GM19239 (cell line): ENCODE data around the gene TBC1D1.

Experiments used
- DNase-seq: peaks from one replicate; pipeline ENCODE4 v3.0.0; 2011; ENCODE audit warnings: low spot score; ENCODE audit not compliant: insufficient read length
- FAIRE-seq: peaks from 2 replicates; lab custom pipeline; 2011; peaks lifted over from hg19 to GRCh38; lab: Jason Lieb, UNC

Gene TBC1D1

DNA sequence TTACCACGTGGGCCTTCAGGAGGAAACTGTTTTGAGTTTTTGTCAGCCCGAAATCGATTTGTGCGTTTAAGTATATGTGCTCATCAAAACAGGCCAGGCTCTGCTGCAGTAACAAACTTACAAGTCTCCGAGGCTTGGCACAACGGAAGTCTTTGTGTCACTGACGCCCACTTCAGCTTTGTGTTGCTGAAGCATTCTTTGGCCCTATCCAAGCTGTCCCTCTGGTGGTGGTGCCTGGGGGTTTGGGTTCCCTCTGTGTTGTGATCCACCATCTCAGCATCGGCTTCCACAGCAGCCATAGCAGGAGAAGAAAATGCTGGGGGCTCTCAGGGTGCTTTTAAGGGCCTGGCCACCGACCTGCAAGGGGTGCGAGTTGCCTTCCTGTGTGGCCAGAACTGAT is 245.7 kb downstream of the TBC1D1 start:
- no peak for FAIRE-seq
- no peak for DNase-seq

DNA sequence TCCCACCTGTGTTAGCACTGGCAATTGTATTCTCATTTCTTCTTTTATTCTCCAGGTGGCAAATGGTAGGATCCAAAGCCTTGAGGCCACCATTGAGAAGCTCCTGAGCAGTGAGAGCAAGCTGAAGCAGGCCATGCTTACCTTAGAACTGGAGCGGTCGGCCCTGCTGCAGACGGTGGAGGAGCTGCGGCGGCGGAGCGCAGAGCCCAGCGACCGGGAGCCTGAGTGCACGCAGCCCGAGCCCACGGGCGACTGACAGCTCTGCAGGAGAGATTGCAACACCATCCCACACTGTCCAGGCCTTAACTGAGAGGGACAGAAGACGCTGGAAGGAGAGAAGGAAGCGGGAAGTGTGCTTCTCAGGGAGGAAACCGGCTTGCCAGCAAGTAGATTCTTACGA is 246.2 kb downstream of the TBC1D1 start:
- FAIRE-seq = no peak
- DNase-seq = no peak

DNA sequence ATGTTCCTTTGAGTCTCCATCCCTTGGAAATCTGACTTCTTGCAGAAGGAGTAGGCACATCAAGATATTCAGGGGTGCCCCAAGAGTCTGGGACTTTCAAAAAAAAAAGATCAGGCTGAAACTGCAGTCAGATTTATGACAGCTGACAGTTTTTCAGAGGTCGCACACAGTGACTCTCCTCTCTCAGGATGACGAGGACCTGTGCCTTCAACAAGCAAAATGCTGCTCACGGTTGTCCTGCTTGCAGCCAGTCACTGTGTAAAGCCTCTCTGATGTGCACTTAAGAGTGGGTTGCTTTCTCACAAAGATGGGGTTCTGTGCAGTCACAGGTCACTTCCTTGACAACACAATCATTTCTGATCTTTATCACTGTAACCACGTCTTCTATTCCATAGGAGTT is 247.5 kb downstream of the TBC1D1 start:
- DNase-seq (no peak), FAIRE-seq (no peak)

DNA sequence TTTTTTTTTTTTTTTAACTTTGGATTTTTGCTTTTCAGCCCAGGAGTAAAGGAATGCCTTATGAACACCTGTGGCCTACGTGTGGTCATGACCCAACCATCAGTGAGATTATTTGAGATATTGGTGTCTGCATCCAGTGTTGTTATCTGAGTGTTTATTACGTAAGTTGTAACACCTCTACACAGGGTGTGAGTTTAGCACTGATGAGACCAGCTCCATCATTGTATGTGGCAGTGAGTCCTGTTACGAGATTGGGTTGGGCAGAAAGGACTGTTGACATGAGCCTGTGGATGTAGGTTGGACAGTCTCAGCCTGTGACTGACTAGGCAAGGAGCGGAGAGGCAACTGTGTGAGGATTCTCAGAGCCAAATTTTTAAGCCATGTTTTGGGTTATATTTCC is 248.3 kb downstream of the TBC1D1 start:
- FAIRE-seq (no peak), DNase-seq (no peak)

DNA sequence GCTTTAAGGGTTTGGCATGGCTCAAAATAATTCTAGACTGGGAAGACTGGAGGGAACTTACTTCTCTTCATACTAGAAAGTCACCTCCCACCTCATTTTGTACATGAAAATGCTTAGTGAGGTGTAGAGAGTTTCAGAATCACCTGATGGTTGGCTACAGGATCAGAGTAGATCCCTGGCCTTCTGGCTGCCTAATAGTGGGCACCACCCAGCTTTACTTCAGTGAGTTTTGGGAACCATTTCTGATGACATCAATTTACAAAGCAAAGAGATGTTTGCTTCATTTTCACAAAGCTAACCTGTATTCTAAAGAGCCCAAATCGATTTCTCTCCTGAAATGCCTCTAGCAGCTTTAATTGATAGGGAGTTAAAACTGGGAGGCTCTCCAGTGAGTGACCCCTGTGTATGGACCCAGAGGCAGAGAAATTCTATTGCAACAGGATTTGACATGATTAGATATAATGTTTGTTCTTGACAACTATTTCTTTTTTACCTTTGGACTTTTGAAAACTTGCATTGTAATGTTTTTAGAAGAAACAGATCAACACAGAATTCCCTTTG is 249.8 kb downstream of the TBC1D1 start:
- DNase-seq (no peak), FAIRE-seq (no peak)

DNA sequence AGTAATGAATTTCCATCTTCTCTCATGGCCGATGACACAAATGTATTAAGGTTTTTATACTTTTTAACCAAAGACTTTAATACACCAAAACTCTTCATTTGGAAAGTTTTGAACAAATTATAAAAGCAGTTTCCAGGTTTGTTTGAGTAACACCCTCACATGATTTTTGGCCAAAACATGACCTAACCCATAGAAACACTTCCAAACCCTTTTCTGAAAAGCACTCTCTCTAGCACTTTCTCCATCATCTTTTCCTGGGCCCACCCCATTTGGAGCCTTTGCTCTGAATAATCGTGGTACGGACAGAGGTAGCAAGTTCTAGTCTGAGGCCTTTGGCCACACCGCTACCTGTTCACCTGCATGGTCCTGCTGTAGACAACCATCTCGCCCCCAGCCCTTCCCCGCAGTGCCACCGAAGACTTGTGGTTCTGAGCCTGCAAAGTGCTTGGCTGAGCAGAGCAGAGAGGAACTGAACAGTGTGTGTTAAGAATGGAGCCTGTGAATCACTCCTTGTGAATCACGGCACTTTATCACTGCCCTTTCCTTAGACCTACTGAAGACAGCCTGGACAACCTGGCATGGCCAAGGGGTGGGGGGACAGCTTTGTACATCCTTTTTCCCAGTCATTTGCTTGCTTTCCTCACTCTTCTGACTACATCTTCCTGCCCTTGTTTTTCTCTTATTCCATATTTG is 251.1 kb downstream of the TBC1D1 start:
- FAIRE-seq (no peak), DNase-seq (no peak)

DNA sequence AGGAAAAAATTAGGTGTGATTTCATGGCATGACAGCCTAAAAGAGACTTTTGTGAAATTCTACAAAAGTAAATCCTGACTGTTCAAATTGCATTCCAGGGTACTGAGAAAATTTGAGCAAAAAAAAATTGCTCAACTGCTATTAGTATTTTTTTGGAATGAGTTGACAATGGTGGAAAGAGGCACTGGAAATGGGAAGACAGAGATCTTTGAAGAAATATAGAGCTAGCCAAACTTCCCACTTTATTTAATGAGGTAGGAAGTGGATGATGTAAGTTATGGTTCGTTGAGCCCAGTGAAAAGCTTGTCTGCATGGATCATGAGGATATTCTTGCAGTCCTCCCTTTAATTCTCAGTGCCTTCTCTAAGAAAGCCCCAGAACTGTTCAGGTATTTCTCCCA is 253.1 kb downstream of the TBC1D1 start:
- DNase-seq = no peak
- FAIRE-seq = no peak

DNA sequence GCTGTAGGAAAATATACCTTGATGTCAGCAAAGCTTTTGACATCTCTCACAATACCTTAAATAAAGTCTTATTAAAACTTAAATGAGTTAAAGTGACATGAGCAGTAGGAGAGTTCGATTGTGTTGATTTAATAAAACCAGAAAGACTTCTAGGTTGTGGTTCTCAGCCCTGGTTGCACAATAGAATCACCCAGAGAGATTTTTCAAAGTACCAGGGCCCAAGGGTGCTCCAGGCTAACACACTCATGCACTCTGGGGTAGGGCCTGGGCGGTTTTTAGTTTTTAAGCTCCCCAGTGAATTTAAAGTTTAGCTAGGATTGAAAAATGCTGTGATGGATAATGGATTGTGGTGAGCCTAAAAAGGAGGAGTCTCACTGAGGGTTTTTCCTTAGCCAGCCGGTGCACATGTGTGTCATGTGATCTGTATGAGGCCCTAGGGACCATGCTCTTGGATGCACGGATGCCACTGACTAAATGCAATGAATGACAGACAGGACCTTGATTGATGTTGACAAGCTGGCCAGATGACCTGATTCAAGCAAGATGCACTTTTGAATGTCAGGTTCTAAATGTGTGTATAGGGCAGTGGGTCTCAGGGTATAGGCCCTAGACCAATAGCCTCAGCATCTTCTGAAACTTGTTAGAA is 254.3 kb downstream of the TBC1D1 start:
- no peak for DNase-seq
- FAIRE-seq = no peak

DNA sequence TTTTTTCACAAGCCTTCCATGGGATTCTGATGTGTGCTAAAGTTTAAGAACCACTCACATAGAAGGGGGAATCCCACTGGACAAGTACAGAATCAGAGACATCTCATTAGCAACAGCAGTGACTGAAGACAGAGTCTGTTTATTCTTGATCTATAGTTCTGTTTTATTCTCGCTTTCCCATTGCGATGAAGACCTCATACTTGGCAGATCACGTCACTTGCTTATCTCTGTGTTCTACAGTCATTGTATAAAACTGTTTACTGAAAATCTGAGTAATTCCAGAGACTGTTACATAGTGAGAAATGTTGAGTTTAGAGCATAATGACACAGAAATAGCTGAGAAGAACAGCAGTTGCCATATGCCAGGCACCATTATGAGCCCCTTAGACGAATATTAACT is 254.9 kb downstream of the TBC1D1 start:
- FAIRE-seq (no peak), DNase-seq (no peak)

DNA sequence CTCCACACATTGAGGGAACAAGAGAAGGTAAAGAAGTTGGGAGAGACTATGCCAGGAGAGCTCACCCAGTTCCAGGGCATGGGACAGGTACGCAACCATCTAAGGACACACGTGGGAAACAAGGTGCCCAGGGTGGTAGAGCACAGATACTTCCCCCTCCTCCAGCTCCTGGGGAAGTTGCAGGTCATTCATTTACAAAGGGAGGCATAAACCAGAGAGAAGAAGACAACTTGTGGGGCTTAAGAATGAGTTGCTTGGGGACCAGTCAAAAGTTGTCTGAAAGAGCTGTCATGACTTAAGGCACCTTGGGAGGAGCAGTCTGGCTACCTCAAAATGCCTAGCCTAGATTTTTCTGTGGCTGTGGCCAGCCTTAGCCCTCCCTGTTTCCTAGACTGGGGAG is 255.5 kb downstream of the TBC1D1 start:
- FAIRE-seq (no peak), DNase-seq (no peak)

DNA sequence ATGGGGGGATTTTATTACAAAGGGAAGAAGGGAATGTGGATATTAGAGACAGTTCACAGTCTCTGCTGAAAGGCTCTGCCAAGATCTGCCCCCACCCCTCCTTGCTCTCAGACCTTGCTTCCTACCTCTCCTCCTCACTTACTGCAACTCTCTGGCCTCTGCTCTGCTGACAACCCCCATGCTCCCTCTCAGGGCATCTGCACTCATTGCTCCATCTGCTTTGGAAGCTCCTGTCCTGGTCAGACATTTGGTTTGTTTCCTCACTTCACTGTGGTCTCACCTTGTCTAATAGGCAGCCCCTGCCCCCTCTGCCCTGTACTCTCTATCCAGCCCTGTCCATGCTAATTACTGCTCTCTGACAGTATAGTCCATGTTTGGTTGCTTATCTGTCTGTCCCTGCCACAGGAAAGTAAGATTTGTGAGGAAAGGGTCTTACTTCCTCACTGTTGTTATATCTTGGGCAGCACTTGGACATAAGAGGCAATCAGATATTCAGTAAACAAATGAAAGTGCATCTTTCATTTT is 258.6 kb downstream of the TBC1D1 start:
- no peak for FAIRE-seq
- no peak for DNase-seq

DNA sequence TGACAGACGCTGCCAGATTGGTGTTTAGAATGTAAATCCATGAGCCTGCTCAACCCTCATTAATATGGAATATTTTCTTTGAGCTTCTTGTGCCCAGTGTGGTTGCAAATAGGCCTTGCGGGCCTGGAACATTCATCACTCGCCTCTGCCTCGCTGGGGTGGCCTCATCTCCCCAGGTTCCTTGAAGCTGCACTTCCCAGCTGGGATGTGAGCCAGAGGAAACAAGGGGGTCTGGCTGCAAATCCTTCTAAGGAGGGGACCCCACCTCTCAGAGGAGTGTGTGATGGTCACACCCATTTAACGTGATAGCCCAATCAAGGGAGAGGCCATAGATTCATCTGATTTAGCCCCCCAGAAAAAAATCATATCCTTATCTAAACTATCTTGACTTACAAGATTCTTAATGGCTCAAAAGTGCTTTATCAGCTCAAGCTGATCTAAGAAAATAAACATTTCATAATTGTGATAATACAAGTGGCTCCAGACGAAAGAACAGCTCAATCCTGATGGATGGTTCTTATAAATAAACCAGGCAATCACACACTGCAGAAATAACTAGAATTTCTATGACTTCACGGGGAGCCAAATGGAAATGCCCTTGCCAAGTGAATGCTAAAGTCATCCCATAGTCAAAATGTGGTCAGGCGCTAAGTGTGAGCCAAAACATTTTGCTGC is 259.2 kb downstream of the TBC1D1 start:
- no peak for FAIRE-seq
- no peak for DNase-seq

DNA sequence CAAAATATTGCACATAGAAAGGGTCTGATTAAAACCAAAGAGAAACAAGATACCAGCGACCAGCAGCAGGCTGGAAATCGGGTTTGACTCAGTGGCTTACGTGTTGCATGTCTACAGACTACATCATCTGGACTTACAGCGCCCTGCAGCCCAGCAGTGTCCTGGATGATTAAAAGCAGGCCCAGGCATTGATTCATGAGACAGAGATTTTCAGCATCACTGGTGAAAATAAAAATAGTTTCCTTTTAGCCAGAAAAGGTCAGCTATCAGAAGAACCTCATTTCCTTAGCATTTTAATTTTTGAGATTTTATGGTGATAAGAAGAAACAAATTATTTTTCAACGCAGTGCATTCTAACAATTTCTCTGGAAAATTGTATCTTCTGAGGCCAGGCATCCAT is 259.9 kb downstream of the TBC1D1 start:
- DNase-seq (no peak), FAIRE-seq (no peak)

DNA sequence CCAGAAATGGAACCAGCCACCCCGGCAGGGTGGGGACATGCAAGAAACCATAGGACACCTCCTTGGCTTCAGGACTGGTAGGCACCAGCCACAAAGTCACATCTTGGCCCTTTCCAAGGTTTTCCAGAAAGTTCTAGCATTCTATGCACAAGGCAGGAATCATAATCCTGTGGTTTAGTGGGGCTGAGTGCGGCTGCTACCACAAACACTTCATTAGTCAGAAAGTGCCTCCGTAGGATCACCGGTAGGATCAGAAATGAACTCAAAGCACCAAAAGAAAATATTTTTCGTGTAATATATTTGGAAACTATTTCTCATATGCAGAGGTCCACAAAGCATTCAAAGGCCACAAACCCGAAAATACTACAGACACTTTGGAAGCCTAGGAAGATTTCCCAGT is 261.0 kb downstream of the TBC1D1 start:
- DNase-seq (no peak), FAIRE-seq (no peak)

DNA sequence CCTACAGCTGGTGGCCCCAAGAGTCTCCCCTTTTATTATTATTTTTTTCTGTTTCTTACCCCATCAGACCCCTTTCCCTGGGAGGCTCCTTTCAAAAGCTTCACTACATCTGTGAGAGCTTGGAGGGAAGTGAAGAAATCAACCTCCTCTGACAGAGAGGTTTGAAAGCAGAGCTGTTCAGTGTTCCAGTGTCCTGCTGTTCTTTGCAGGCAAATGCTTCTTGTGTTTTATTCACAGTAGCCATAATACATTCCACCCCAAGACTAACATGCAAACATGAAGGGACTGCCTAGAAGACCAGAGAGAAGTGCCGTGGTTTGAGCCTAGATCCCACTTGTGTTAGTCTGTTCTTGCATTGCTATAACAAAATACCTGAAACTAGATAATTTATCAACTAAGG is 261.4 kb downstream of the TBC1D1 start:
- FAIRE-seq (no peak), DNase-seq (no peak)

DNA sequence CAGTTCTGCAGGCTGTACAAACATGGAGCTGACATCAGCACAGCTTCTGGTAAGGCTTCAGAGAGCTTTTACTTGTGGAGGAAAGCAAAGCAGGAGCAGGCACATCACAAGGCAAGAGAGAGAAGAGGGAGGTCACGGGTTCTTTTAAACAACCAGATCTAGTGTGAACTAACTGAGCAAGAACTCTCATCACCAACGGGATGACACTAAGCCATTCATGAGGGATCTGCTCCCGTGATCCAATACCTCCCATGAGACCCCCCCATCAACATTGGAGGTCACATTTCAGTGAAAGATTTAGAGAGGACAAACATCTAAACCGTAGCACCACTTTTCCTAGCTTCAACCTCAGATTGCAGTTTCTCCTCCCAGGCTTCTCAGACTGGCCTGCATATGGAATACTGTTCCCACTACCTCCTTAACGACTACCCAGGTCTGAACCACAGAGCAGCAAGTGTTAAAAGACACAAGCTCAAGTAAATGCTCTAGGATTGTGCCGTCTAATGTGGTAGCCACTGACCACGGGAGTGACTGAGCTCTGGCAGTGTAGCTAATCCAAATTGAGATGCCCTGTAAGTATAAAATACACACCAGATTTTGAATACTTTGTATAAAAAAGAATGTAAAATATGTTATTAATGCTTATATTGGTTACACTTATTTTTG is 262.0 kb downstream of the TBC1D1 start:
- DNase-seq (no peak), FAIRE-seq (no peak)

DNA sequence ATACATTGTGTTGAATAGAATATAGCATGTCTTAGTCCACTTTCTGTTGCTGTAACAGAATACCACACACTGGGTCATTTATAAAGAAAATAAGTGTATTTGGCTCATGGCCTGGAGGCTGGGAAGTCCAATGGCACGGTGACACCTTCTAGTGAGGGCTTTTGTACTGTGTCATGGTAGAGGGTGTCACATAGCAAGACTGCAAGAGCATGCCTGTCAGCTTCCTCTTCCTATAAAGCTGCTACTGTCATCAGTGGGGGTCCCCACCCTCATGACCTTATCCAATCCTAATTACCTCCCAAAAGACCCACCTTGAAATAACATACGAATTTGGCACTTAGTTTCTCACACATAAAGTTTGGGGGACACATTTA is 262.5 kb downstream of the TBC1D1 start:
- DNase-seq = no peak
- no peak for FAIRE-seq

DNA sequence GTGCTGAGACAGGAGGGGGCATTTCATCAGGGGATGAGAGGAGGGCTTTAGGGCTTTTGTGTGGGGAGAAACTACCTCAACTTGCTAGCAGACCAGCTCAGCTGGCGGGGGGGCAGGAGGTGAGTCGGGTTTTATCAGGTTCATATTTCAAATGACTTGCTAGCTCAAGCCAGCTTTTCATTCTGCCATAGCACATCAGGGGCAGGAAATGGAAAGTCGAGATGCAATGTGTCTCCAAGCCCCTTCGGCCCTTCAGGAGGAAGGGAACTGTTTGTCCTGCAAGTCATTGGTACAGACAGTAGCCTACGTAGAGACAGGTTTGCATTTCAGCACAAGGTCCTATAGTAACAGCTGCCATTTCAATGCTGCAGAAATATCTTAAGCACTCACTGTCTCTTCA is 263.4 kb downstream of the TBC1D1 start:
- DNase-seq = no peak
- no peak for FAIRE-seq

DNA sequence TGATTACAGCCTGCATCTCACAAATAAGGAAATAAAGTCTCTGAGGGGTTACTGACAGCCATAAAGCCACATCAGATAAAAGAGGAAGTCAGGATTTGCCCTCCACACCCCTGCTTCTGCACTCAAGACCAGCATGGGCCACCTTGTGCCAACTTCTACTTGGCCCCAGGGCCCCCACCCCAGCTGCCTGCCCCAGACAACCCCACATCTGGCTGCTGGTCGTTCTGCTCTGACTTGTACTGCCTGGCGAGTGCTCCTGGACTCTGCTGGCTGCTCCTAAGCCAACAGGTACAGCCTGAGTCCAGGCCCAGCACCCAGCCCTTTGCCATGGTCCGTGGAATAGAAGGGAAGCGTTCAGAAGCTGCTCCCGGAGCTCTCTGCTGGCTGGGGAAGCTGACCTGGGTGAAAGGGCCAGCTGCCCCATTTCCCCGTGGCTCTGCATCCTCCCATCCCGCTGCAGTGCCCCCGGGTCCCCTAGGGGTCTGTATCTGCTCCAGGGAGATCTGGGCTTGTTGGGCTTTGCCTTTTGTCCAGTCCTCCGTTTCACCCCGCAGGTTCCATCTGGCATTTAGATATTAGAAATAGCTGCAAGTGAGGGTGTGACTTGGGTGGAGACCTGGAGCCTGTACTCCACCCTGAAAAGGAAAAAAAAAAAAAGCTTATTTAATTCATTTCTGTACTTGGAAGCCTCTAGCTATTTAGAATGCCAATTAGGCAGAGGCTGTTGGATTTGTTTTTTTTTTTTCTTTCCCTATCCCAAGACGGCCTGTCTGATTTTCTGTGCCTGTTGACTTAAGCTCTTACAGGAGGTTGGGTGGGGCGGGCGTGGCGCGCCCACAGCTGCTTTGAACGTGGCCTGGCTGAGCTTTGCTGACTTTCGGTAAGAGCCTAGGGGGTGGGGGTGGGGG is 264.1 kb downstream of the TBC1D1 start:
- FAIRE-seq = no peak
- no peak for DNase-seq
